Neural progenitor cell (in vitro differentiated cells): ENCODE results near the gene LEMD3. TPM values are rescaled to one million over a fixed set of nuclear protein-coding genes. Genes with fewer than 3 reads are reported as not detected.

Source experiments
- DNase-seq: peaks from one replicate; pipeline ENCODE4 v3.0.0-alpha.2; 2016; ENCODE audit warnings: low spot score
- H2AFZ ChIP-seq: fragments of 200-600 bp; sonication (generic); replicated peaks from 2 replicates; pipeline ENCODE4 v1.6.1; 2016; ENCODE audit warnings: antibody characterized with exemption
- H3F3A ChIP-seq: fragments of 200-600 bp; sonication (generic); 2 replicates; pipeline ENCODE4 v1.6.1; 2016; ENCODE audit warnings: antibody characterized with exemption, low read depth
- H3K27ac ChIP-seq: fragments of 200-600 bp; sonication (generic); 2 replicates; pipeline ENCODE4 v1.5.1; 2016; ENCODE audit warnings: mild to moderate bottlenecking
- H3K27me3 ChIP-seq: fragments of 200-600 bp; sonication (generic); 2 replicates; pipeline ENCODE4 v1.6.1; 2016; ENCODE audit warnings: mild to moderate bottlenecking, moderate library complexity
- H3K36me3 ChIP-seq: fragments of 200-600 bp; sonication (generic); 2 replicates; pipeline ENCODE4 v1.5.1; 2016
- H3K4me1 ChIP-seq: fragments of 200-600 bp; sonication (generic); 2 replicates; pipeline ENCODE4 v1.6.1; 2016; ENCODE audit warnings: mixed run types
- H3K4me2 ChIP-seq: fragments of 200-600 bp; sonication (generic); 2 replicates; pipeline ENCODE4 v1.6.1; 2016
- H3K4me3 ChIP-seq: fragments of 200-600 bp; sonication (generic); 2 replicates; pipeline ENCODE4 v1.5.1; 2016
- H3K79me2 ChIP-seq: fragments of 200-600 bp; sonication (generic); 2 replicates; pipeline ENCODE4 v1.6.1; 2016; ENCODE audit warnings: low read depth
- H3K9ac ChIP-seq: fragments of 200-600 bp; sonication (generic); 2 replicates; pipeline ENCODE4 v1.6.1; 2016
- H3K9me3 ChIP-seq: fragments of 200-600 bp; sonication (generic); 2 replicates; pipeline ENCODE4 v1.5.1; 2016; ENCODE audit warnings: low read depth
- H4K20me1 ChIP-seq: fragments of 200-600 bp; sonication (generic); 2 replicates; pipeline ENCODE4 v1.6.1; 2016; ENCODE audit warnings: low read depth
- H3K27ac Mint-ChIP-seq: 3 replicates; pipeline ENCODE4 v1.8.0; 2021; ENCODE audit warnings: mixed read lengths
- H3K27me3 Mint-ChIP-seq: 2 replicates; pipeline ENCODE4 v1.8.0; 2022; ENCODE audit warnings: low read depth, mild to moderate bottlenecking, inconsistent platforms, moderate library complexity, mixed read lengths; ENCODE audit not compliant: insufficient read depth
- H3K36me3 Mint-ChIP-seq: 3 replicates; pipeline ENCODE4 v1.8.0; 2021; ENCODE audit warnings: mixed read lengths
- H3K4me1 Mint-ChIP-seq: 3 replicates; pipeline ENCODE4 v1.8.0; 2021; ENCODE audit warnings: mixed read lengths
- H3K4me3 Mint-ChIP-seq: 3 replicates; pipeline ENCODE4 v1.8.0; 2021; ENCODE audit warnings: mild to moderate bottlenecking, moderate library complexity, mixed read lengths
- H3K9me3 Mint-ChIP-seq: 3 replicates; pipeline ENCODE4 v1.8.0; 2020; ENCODE audit warnings: mixed read lengths
- EZH2 ChIP-seq: fragments of 200-600 bp; sonication (generic); IDR thresholded peaks from 2 replicates; pipeline ENCODE4 v1.6.1; 2017; ENCODE audit warnings: antibody characterized with exemption, mild to moderate bottlenecking, moderate library complexity
- EZH2phosphoT487 ChIP-seq: fragments of 200-600 bp; sonication (generic); IDR thresholded peaks from 2 replicates; pipeline ENCODE4 v1.6.1; 2017; ENCODE audit warnings: antibody characterized with exemption
- total RNA-seq: library from RNA; depleted of rRNA; stranded (reverse); fragments of >200 nt; gene quantifications from 2 replicates; pipeline ENCODE4 v1.2.3, GENCODE V29; 2015; ENCODE audit warnings: low replicate concordance
- TF ChIP-seq, protein P1 (sequence below): fragments of 200-600 bp; sonication (generic); IDR thresholded peaks from 2 replicates; pipeline ENCODE4 v1.5.1; 2017; ENCODE audit warnings: antibody characterized with exemption, mild to moderate bottlenecking

The LEMD3 gene
- total RNA-seq, 1 donor from 2014 or later: 11.5 TPM

DNA sequence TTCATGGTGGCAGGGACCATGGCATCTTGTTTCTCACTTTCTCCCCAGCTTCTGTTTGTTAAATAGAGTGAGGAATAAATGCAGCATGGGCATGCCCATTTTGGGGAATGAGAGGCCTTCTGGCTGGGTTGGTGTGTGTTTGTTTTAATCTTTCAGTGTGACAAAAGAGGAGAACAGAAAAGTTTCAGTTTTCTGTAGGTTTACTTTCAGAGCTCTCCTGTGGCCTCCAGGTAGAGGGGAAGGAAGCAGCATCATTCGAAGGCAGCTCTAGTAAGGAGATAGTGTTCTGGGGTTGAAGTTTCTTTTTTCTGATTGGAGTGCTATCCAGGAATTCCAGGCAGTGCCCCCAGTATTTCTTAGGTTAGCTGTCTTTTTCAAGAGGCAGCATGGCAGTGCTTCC is 124.4 kb downstream of the LEMD3 start:
- no peak overlapping the region for H3K9ac ChIP-seq
- H2AFZ ChIP-seq: no peak overlapping the region
- Mint-ChIP-seq H3K27me3 (no peaks in the 10 kb centered on the region), H3K36me3 (no peaks in the 10 kb centered on the region), H3K27ac (no peak overlapping the region), H3K4me1 (no peaks in the 10 kb centered on the region), H3K4me3 (no peak overlapping the region), H3K9me3 (no peaks in the 10 kb centered on the region)
- no peaks in the 10 kb centered on the region for H3K9me3 ChIP-seq
- no peak overlapping the region for H3K4me3 ChIP-seq
- no peaks in the 10 kb centered on the region for H3K79me2 ChIP-seq
- no peak overlapping the region for H3K4me2 ChIP-seq
- H3K4me1 ChIP-seq: no peaks in the 10 kb centered on the region
- H3K27me3 ChIP-seq: no peaks in the 10 kb centered on the region
- H4K20me1 ChIP-seq: no peaks in the 10 kb centered on the region
- no peaks in the 10 kb centered on the region for H3F3A ChIP-seq
- DNase-seq: no peak
- H3K36me3 ChIP-seq: no peaks in the 10 kb centered on the region
- TF ChIP-seq EZH2phosphoT487: no peak
- TF ChIP-seq EZH2: no peak
- TF ChIP-seq, protein P1, sequence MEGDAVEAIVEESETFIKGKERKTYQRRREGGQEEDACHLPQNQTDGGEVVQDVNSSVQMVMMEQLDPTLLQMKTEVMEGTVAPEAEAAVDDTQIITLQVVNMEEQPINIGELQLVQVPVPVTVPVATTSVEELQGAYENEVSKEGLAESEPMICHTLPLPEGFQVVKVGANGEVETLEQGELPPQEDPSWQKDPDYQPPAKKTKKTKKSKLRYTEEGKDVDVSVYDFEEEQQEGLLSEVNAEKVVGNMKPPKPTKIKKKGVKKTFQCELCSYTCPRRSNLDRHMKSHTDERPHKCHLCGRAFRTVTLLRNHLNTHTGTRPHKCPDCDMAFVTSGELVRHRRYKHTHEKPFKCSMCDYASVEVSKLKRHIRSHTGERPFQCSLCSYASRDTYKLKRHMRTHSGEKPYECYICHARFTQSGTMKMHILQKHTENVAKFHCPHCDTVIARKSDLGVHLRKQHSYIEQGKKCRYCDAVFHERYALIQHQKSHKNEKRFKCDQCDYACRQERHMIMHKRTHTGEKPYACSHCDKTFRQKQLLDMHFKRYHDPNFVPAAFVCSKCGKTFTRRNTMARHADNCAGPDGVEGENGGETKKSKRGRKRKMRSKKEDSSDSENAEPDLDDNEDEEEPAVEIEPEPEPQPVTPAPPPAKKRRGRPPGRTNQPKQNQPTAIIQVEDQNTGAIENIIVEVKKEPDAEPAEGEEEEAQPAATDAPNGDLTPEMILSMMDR: no peak
- no peak overlapping the region for H3K27ac ChIP-seq

DNA sequence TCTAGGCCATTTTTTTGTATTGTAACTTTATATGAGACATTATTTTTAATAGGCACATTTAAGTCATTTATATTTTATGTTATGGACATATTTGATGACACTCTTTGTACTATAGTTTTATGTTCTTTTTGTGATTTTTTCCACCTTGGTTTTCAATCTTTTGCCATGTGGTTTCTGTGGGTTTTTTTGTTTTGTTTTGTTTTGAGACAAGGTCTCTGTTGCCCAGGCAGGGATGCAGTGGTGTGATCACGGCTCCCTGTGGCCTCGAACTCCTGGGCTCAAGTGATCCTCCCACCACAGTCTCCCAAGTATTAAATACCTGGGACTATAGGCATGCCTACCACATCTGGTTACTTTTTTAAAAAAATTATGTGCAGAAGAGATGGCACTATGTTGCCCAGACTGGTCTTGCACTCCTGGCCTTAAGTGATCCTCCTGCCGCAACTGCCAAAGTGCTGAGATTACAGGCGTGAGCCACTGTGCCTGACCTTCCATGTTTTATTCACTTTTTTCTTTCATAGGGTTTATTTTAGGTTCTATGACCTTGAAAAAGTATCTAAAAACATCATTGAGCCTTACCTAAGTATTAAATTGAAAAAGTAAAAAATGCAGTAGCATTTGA is 125.4 kb downstream of the LEMD3 start:
- H3K9me3 ChIP-seq: no peaks in the 10 kb centered on the region

DNA sequence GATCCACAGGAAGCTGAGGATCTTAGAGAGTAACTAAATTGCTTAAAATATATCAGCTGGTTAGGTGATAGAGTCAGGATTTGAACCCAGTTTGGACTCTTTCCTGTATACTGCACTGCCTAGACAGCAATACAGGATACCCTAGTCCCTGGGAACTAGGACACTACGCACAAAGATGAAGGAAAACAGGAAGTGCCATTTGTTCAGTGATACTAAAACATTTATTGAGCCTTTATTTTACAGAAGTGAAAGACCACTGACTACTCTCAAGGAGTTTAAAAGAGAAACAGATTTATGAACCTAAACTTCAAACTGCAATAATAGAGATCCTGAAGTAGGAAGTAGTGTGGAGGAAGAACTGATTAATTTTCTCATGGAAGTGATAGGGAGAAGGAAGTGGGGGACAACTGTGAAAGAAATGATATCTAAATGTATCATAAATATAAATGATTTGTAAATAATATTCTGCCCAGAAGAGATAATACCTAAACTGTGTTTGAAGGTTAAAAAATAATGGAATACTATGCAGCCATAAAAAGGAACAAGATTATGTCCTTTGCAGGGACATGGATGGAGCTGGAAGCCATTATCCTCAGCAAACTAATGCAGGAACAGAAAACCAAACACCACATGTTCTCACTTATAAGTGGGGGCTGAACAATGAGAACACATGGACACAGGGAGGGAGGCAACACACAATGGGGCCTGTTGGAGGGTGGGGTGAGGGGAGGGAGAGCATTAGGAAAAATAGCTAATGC is 127.3 kb downstream of the LEMD3 start:
- TF ChIP-seq, protein P1: no peak
- TF ChIP-seq EZH2 (no peak), EZH2phosphoT487 (no peak)
- H3K4me1 ChIP-seq: no peaks in the 10 kb centered on the region
- H3K9ac ChIP-seq: no peak overlapping the region
- no peak for DNase-seq
- no peak overlapping the region for H3K27ac Mint-ChIP-seq
- no peak overlapping the region for H3K4me2 ChIP-seq
- no peak overlapping the region for H3K4me3 Mint-ChIP-seq
- no peak overlapping the region for H3K27ac ChIP-seq
- H3K4me1 Mint-ChIP-seq: no peaks in the 10 kb centered on the region
- no peaks in the 10 kb centered on the region for H4K20me1 ChIP-seq
- H3K9me3 Mint-ChIP-seq: no peaks in the 10 kb centered on the region
- H3K27me3 ChIP-seq: no peaks in the 10 kb centered on the region
- no peaks in the 10 kb centered on the region for H3K79me2 ChIP-seq
- no peaks in the 10 kb centered on the region for H3K27me3 Mint-ChIP-seq
- H3K9me3 ChIP-seq: no peaks in the 10 kb centered on the region
- no peak overlapping the region for H3K4me3 ChIP-seq
- H3K36me3 Mint-ChIP-seq: no peaks in the 10 kb centered on the region
- no peaks in the 10 kb centered on the region for H3F3A ChIP-seq
- no peaks in the 10 kb centered on the region for H3K36me3 ChIP-seq
- H2AFZ ChIP-seq: no peak overlapping the region

More for the DNA sequence above, 125.4 kb downstream of the LEMD3 start:
- H3K27me3 Mint-ChIP-seq: no peaks in the 10 kb centered on the region
- no peaks in the 10 kb centered on the region for H3K9me3 Mint-ChIP-seq
- H3K36me3 Mint-ChIP-seq: no peaks in the 10 kb centered on the region
- Histone ChIP-seq H3K4me2 (no peak overlapping the region), H4K20me1 (no peaks in the 10 kb centered on the region), H3K9ac (no peak overlapping the region), H3F3A (no peaks in the 10 kb centered on the region), H3K4me1 (no peaks in the 10 kb centered on the region), H2AFZ (no peak overlapping the region), H3K27ac (no peak overlapping the region), H3K4me3 (no peak overlapping the region), H3K27me3 (no peaks in the 10 kb centered on the region), H3K79me2 (no peaks in the 10 kb centered on the region), H3K36me3 (no peaks in the 10 kb centered on the region)
- no peak overlapping the region for H3K27ac Mint-ChIP-seq
- no peaks in the 10 kb centered on the region for H3K4me1 Mint-ChIP-seq
- DNase-seq: no peak
- TF ChIP-seq EZH2phosphoT487 (no peak), EZH2 (no peak)
- TF ChIP-seq, protein P1: no peak
- no peak overlapping the region for H3K4me3 Mint-ChIP-seq

Other genes with a start within 250 kb of the LEMD3 start
- 0.06 and 0.19 TPM in 2 replicates for gene WIF1, start 48.3 kb upstream of the LEMD3 start, total RNA-seq
- gene MSRB3, start 109.1 kb downstream of the LEMD3 start, total RNA-seq: 3.7 and 5.4 TPM in 2 replicates